Activated CD4-positive, alpha-beta T cell treated with anti-CD3 and anti-CD28 coated beads, Interleukin-2, Interleukin-6, amounts not matched to agents 100 ng/mL and 50 ng/mL, durations not matched to agents 16 hours and 8 hours (primary cell): ENCODE measurements around the gene MAF.

Experiments
- DNase-seq: peaks from one replicate; pipeline ENCODE4 v3.0.0-alpha.2; 2020

The MAF gene

DNA sequence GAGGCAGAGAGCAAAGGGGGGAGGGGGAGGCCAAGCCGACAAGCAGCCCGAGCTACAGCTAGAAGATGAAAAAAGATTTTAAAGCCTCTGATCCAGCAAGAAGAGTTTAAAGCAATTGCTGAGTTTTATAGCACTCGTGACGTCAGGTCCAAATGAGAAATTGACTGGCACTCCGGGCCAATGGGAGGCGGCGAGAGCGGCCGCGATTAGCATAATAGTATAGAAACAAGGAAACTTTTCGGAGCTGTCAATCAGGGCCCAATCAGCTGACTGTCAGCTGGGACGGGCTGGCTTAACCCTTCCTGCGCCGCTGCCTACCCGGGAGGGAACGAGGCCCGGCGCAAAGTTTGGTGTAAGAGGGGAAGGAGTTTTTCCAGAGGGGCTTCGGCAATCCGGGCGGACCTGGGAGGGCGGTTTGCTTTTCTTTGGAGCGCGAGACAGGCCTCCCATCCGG lies at the start of gene MAF:
MAF (minus strand) TSS at position 100 of the 454 bp plus-strand sequence. CDS start 835 bp downstream, outside the sequence.
- DNase-seq: peak; percentile 95

DNA sequence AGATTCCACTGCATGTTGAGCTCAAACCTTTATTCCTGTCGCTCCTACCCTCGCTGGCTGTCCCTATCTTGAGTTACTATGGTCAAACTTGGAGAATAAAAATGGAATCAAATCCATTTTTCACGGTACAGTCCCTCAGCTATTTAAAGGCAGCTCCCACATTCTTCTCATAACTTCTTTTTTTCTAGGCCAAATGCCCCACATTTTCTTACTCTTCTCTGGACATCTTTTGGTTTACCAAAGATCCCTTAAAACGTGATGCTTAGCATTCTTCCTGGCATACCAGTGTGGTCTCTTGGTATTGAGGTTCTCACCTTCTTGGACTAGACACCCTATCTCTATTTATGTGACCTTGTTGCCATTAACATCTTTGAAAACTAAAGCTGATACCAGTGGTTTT lies 48.3 kb upstream of the MAF start:
- DNase-seq: no peak

DNA sequence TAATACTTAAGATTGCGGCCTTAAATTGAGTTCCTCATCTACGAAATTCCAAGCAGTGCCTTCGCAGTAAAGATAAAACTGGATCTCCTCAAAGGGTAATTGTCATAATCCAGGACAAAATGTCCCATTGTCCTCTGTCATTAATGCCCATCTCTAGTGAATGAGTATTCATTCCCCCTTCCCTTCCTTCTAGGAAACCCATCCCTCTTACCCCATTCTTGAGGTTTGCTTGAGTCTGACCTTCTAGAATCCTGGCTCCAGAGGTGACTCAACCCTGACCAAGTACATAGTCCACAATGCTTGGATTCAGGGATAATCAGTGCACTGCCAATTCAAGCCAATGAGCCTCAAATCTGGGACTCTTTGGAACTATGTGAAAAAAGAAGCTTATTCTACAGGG lies 47.0 kb upstream of the MAF start:
- DNase-seq: no peak

DNA sequence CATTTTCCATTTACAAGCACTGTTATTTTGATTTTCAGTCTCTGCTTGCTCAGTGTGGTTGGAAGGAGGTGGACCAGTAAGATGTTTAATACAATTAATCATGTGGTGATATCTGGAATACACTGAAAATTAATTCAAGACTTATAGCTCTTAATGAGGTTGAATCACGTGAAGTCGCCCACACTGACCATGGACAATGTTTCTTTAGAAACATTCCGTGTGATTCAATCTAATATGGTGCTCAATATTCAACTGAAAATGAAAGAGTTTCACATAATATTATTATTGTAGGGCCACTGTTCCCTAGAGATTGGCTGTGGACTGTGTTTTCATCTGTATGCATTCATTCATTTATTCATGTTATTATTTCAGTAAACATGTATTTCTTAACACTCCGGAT lies 45.2 kb upstream of the MAF start:
- no peak for DNase-seq

DNA sequence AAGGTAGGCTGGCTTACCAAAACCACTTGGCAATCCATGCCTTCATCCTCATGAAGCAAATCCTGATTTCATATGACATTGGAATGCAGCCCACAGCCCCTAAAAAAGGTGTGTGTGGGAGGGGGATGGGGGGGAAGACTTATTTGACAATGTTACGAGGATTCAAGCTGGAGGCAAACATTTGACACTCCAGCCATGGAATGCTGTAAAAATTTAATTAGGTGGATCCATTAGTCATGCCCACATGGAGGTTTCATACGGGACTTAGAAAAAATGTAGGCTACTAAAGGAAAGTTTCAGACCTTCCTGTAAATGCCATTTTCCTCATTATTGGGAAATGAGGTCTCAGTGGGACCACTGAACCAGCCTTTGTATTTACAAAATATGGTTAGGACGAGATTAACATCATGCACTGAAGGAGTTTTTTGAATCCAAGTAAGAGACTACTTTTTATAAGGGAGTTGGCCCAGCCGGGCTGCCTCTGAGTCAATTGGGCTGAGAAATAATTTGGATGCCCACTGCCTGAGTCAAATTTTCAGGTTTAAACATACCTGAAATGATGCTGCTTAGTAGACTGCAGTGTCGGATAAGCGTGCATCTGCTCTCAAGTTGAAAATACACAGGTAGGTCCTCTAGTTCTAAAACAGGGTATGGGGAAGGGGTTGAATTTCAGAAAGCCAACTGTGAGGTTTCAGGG lies 44.6 kb upstream of the MAF start:
- no peak for DNase-seq

DNA sequence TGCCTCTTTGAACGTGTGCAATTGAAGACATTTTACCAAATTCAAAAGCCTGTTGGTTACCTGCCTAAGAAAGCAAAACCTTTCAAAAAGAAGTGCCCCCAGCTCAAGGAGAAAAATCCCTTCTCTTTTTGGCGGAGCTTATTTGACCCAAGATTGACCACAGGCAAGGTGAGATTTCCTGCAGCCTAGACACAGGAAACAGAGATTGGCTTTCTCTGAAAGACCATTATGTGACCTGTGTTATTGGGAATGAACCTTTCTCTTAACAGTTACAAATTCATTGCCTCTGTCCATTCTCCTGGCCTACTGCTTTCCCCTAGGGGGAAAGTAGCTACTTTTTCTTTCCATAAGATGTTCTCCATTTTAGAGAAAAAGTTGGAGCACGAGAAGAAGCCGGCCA lies 42.1 kb upstream of the MAF start:
- no peak for DNase-seq

DNA sequence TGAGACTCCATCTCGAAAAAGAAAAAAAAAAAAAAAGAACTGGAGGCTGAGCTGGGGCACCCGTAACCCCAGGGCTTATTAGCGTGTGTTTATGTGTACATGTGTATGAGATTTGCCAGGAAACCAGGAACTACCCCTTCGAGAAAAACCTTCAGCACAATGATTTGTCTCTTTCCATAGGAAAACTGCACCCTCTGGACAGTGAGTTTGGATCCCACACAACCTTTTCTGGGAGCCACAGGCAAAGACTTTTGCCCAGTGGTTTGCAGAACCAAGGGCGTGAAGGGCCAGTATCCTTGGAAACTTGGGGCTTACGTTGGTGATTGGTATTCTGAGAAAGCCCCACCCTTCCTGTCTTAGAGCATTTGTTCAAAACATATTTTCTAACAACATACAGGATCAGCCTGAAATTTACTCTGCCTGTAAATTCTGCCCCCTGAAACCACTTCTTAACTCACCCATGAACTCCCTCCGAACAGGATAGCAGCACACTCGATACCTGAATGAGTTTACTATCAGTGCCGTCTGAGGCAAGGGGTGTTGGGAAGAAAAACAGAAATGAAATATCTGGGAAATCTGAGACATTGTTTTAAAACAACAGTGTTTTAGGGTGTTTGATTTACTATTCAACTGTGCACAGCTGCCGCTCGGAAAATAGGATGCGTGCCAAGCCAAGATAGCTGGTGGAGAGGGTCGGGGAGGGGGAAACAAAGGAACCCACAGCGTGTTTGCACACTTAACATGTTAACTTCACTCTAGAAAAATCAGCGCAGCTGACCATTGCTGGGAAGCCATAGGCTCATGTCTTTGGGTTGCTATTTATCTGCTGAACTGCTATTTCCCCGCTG lies 40.2 kb upstream of the MAF start:
- DNase-seq: no peak

DNA sequence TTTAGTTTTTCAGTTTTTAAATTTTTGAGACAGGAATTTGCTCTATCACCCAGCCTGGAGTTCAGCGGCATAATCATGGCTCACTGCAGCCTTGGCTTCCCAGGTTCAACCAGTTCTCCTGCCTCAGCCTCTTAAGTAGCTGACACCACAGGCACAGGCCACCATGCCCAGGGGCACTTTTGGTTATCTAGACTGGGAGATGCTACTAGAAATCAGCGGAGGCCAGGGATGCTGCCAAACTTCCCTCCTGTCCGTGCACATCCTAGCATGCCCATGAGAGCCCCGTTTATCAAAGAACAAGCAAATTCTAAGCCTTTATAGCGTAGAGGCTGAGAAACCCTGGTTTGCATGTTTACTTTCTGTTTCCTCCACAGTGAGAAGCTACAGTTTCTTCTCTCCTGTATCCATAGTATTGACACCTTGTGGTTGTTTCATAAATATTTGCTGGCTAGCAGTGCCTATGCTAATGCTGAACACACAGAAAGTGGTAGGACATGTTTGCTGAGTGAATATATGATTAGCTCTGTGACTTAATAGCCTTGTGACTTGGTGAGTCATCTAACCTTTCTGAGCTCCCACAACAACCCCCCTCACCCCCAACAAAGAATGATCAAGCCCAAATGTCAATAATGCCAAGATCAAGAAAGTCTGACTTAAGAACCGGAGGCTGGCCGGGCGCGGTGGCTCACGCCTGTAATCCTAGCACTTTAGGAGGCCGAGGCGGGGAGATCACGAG lies 39.2 kb upstream of the MAF start:
- peak; percentile 47 for DNase-seq

DNA sequence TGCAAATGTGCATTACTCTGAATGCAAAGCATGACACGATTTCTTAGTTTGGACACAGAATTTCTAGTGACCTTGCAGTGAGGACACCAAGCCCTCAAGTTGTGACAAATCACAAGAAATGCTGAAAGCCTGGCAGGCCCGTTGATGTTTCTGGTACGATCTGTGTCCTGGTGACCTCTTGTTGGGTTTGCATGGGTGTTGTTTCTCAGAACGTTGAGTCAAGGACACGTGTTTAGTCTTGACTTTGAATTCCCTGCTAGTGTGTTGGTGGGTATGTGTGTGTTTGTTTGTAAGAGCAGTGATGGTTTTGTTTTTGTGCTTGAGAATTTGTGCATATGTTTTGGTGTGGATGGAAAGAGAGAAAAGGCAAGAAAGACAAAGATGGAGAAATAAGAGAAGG lies 37.8 kb upstream of the MAF start:
- no peak for DNase-seq

DNA sequence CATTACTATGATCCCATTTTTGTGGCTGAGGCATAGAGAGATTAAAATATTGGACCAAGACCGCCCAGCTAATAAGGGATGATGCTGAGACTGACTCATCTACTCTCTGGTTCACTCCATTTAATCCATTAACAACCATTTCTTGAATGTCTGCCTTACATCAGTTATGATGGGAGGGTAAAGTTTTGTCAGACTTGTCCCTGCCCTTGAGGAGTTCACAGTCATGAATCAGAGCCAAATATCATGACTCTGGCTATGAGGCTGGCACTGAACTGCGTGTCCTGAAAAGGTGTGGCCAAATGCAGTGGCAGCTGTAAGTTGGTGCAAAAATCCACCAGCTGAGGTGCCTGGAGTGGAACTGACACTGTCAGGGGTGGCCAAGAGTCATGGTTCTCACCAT lies 35.0 kb upstream of the MAF start:
- no peak for DNase-seq

DNA sequence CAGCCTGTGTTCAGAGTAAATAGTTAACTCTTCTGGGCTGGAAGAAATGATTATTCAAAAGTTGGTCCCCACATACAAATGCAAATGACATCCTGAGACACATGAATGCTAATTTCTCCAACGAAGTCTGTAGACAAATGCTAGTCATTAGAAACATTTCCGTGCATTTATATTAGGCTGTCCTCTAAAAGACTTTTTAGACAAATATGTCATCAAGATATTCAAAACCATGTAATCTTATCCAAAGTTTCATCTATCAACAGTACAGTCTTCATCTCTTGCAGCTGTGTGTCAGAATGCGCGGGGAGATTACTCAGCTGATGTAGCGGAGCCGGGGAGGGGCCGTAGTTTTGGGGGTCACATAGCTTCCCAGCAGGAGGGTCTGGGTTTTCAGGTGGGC lies 33.8 kb upstream of the MAF start:
- no peak for DNase-seq

DNA sequence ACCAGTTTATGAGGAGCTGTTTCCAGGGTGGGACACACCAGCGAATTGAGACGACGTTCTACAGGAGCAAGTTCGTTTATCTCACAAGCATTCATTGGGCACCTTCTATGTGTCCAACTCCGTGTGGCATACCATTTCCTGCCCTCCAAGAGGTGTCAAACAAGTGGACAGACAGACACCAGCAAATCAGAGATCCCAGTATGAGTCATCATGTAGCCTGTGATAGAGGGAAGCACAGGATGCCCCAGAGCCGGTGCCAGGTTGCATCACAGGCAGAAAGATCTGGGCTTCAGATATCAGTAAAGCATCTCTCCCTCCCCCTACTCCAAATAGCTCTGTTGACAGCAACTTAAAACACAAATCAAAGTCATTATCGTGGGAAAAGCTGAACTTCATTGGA lies 31.8 kb upstream of the MAF start:
- DNase-seq: peak; percentile 87

DNA sequence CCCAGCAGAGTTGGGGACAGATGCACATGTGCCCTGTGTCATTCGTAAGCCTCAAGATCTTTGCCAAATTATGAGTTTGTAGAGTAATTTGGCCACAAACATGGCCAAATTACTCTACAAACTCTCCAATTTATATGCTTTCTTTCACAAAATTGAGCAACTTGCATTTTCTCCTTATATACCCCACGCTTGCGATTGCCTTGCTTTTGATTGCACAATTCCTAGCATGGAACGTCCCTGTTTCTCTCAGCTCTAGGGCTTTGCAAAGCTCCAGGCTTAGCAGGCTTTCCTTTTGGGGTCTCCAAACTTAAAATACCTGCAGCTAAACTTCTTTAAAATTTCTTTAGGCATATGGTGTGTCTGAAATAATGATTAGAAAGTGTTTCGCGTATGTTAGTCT lies 28.5 kb upstream of the MAF start:
- DNase-seq: no peak

DNA sequence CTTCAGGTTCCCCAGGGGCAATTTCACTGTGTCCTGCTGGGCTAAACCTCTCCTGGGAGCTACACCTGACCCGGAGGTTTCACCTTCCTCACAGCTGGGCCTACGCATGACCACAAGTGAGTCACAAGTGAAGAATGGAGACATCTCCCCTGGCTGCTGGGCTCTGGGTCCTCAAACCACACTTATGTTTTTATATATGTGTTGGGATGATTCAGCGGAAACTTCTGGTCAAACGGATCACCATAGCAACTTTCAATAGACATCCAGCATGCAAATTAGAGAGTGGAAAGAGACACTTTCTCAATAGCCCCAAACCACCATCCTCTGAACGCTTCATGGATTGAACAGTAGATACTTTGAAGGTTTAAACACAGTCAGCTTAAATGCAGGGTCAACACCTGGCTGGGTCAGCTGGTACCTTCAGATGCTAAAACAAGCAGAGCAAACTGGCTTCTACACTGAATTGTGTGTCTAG lies 28.0 kb upstream of the MAF start:
- peak; percentile 92 for DNase-seq

DNA sequence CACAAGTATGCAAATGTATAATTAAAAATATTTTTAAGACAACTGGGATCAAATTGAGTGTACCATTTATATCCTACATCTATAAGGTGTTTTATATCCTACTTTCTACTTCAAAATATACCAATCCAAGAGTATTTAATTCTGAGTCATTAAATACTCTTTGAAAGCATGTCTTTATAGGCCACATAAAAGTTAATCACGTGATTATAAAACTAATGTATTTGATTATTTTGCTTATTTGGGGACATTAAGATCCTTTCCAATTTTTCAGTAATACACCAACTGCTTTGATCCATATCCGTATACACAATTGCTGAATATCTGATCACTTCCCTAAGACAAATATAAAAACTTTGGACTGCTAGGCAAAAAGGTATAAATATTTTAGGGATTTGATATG lies 26.6 kb upstream of the MAF start:
- DNase-seq: no peak

DNA sequence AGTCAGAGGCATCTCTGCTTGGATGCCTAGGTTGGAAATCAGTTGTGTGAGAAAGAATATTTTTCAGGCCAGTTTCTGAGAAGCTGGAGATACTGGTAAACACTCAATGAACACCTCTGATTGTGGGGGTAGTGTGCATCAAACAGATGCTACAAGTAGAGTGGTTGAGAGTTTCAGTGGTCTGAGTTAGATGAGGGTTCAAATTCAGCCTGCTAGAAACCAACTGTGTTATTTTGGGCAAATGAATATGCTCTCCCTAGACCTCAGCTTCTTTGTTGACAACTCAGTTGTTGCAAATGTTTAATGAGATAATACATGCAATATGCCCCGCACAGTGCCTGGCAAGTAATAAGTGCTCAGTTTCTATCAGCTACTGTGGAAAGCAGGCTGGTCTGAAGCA lies 25.2 kb upstream of the MAF start:
- DNase-seq: no peak

DNA sequence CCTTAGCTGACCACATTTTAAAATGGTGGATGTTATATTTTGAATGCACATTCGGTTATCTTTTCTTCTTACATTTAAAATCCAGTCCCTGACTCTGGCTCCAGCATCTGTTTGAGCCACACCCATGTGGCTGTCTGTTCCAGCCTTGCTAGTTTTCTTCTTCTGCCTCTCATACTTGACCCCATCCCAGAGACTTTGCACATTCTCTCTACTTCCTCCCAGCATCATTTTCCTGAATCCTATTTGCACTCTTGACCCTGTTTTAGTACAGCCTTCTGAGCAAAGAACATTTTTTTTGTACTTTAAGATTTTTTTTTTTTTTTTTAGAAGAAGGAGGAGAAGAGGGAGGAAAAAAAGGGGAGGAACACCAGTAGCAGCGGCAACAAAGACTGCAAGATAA lies 23.3 kb upstream of the MAF start:
- DNase-seq: no peak

DNA sequence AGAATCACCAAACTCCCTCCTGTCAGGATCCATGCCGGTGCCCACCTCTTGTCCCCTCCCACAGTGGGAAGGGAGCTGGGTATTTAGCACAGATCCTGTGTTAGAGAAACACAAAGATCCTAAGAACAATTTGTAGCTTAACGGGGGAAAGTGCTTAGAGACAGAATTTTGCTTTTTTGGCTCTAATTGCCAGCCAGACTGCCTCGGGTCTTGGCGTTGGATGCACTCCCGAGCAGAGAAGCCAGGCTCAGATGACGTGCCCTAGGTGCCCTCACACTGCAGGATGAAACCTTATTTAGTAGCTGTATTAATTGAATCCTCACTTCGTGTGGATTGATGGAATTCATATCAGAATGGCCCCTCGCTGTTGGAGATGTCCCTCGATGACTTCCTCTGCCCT lies 22.5 kb upstream of the MAF start:
- DNase-seq: no peak

DNA sequence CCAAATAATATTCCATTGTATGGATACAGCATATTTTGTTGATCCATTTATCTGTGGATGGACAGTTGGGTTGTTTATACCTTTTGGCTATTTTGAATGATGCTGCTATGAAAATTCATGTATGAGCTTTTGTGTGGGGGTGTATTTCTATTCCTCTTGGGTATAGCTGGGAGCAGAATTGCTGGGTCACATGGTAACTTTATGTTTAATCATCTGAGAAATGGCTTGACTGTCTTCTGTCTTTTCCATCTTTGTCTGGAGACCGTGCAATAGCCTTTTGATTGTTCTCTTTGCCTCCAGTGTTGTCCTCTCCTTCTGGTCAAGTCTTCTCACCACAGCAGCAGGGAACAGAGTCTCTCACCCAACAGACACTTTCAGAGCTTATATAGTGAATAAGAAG lies 20.5 kb upstream of the MAF start:
- no peak for DNase-seq

DNA sequence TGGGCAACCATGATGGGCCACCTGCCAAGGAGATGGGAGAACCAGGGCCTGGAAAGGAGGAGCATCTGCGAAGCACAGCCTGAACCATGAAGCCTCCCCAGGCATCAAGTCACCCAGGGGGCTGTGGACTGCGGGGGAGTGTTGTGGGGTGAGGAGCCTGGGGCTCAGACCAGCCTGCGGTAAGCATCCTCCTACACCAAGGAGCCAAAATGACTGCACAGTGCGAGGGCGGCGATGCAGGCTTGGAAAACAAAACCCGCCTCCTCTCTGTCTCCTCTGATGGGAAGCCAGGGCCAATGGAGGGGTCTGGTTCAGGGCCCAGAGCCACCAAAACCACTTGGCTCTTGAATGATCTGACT lies 18.1 kb upstream of the MAF start:
- DNase-seq: peak; percentile 75

DNA sequence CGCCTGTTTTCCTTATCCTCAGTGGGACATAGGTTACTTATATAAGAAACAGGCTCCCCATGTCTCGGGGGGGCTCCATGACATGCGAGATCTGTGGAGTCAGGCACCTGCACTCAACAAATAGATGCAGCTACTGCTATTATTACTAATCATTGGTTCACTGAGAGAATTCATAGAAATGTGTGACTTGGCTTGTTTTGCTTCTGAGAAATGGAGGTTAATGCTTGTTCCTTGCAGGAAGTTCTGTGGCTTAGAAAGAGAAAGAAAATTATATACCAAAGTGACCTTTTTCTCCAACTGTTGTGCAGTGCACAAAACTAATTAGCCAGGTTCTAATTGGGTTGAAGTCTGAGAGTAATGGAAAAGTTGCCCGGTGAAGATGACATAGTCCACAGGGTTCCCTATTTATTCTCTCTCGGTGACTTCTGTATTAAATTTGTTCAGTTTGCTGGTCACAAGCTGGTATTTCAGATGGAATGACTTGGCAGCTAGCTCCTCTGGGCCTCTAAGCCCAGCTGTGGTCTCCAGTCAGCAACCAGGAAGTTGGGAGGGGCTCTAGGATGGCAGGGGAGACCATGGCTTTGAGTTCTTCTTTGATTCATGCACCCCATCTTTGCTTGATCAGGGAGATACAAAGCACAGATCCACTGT lies 17.6 kb upstream of the MAF start:
- peak; percentile 65 for DNase-seq

DNA sequence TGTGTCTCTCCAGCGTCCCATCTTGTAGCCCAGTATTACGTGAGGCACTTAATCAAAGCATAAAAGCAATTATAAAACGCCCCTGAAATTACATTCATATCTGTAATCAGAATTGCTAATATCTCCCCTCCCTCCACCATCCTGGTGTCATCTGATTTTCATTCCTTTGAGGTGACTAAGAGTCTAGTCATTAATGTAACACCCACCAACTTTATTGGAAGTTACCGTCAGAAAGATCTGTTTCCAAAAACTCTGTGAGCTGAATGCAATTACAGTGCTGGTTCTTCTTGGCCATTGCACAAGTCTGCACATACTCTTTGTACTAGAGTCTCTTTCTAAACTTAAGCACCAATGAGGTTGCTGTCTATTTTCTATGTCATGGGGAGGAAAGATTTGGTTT lies 12.5 kb upstream of the MAF start:
- peak; percentile 43 for DNase-seq

DNA sequence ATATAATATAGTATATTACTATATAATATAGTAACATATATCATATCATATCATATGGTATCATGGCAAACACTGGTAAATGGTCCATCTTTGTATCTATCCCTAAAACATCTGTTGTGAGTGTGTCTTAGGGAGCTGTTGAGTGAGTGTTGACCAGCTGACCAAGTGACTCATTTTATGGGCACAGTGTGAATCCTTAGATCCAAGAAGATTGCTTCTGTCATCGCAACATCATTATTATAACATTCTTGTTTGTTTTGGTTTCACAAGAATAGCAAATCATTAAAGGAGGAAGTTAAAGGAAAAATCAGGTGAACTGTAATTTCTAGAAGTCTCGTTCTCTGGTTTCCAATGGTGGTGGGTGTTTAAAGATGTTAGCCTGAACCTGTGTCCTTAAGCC lies 11.7 kb upstream of the MAF start:
- DNase-seq: no peak
